ENCODE results near the gene GRM8.

GRM8 gene

DNA sequence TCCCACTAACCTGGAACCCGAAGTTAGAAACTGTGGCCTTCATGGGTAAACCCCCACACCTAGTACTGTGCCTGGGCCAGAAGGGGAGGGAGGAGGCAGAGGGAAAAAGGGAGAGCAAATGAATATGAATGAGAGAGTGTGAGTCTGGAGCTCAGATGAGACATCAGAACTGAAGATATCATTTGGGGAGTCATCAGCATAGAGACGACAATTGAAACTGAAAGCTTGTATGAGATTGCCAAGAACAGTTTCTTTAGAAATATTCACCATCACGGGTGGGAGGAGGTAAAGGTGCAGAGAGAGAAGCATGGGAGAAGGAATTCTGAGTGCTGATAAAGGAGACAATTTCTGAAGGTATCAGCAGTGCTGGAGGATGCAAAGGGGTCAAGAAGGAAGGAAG lies 171.2 kb downstream of the GRM8 start:
- POLR2A ChIA-PET: no interaction called here
- no peak for DNase-seq (ENCODE audit: extremely low spot score)
- CTCF ChIA-PET: no interaction called here
- TF ChIP-seq ELF4 (IDR thresholded peaks at IDR 0.05): no peak
- TF ChIP-seq LEF1 (IDR thresholded peaks at IDR 0.05; ENCODE audit: borderline replicate concordance): no peak
- no peak for TF ChIP-seq ARNT (IDR thresholded peaks at IDR 0.05)
- TF ChIP-seq BHLHE40 (IDR thresholded peaks at IDR 0.05; ENCODE audit: borderline replicate concordance): no peak
- TF ChIP-seq FOXK2 (IDR thresholded peaks at IDR 0.05): no peak
- TF ChIP-seq FOXM1 (IDR thresholded peaks at IDR 0.05; ENCODE audit: borderline replicate concordance): no peak
- no peak for TF ChIP-seq HDGF (IDR thresholded peaks at IDR 0.05; ENCODE audit: borderline replicate concordance)
- no peak for TF ChIP-seq ZNF384 (IDR thresholded peaks at IDR 0.05)
- TF ChIP-seq, protein P1, sequence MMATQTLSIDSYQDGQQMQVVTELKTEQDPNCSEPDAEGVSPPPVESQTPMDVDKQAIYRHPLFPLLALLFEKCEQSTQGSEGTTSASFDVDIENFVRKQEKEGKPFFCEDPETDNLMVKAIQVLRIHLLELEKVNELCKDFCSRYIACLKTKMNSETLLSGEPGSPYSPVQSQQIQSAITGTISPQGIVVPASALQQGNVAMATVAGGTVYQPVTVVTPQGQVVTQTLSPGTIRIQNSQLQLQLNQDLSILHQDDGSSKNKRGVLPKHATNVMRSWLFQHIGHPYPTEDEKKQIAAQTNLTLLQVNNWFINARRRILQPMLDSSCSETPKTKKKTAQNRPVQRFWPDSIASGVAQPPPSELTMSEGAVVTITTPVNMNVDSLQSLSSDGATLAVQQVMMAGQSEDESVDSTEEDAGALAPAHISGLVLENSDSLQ (IDR thresholded peaks at IDR 0.05): no peak
- TF ChIP-seq CTBP1 (IDR thresholded peaks at IDR 0.05; ENCODE audit: borderline replicate concordance): no peak
- no peak for TF ChIP-seq L3MBTL2 (conservative IDR thresholded peaks at IDR 0.05)
- no peak for TF ChIP-seq SP1 (IDR thresholded peaks at IDR 0.05)
- TF ChIP-seq NFRKB (IDR thresholded peaks at IDR 0.05): no peak
- no peak for TF ChIP-seq FOXA1 (IDR thresholded peaks at IDR 0.05)
- no peak for TF ChIP-seq SUZ12 (IDR thresholded peaks at IDR 0.05)
- no peak for TF ChIP-seq TARDBP (IDR thresholded peaks at IDR 0.05)

DNA sequence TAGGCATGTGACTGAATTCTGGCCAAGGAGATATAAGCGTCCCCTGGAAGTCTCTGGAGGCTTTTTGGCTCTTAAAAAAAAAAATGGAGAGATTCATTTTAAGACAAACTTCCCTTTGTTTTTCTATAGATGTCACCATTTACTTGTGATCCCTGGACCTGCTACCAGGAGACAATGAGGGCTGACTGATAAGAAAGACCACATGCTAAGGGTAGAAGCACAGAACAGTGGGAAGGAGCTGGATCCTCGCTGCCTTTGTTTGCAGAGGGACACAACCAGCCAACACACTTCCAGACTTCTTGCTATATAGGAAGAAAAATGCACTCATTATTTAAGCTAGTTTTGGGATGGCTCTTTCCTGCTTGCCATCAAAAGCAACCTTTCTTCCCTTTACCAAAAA lies 172.2 kb downstream of the GRM8 start:
- CTCF ChIA-PET: interaction anchor here (0.6 to 0.7 kb wide), 2 partner anchors 9 to 75 kb away, joined by 3 to 11 read pairs; no protein-coding TSS in a partner anchor
- TF ChIP-seq HDGF (IDR thresholded peaks at IDR 0.05; ENCODE audit: borderline replicate concordance) (no peak), SUZ12 (IDR thresholded peaks at IDR 0.05) (no peak), BHLHE40 (IDR thresholded peaks at IDR 0.05; ENCODE audit: borderline replicate concordance) (no peak), ARNT (IDR thresholded peaks at IDR 0.05) (no peak), FOXA1 (IDR thresholded peaks at IDR 0.05) (no peak)
- TF ChIP-seq, protein P1 (IDR thresholded peaks at IDR 0.05): no peak
- POLR2A ChIA-PET: no interaction called here
- DNase-seq (ENCODE audit: extremely low spot score): no peak

- ChIA-PET CTCF (no interaction called here), POLR2A (no interaction called here)
- TF ChIP-seq SUZ12 (IDR thresholded peaks at IDR 0.05) (no peak), ARNT (IDR thresholded peaks at IDR 0.05) (no peak)
- no peak for DNase-seq (ENCODE audit: extremely low spot score)
These were observed 185.8 kb downstream of the GRM8 start for GRCh38 chr7:127066974-127067373.

- ChIA-PET CTCF (no interaction called here), POLR2A (no interaction called here)
- TF ChIP-seq SUZ12 (IDR thresholded peaks at IDR 0.05) (no peak), FOXM1 (IDR thresholded peaks at IDR 0.05; ENCODE audit: borderline replicate concordance) (no peak), ZNF384 (IDR thresholded peaks at IDR 0.05) (no peak), LEF1 (IDR thresholded peaks at IDR 0.05; ENCODE audit: borderline replicate concordance) (no peak), SP1 (IDR thresholded peaks at IDR 0.05) (no peak), HDGF (IDR thresholded peaks at IDR 0.05; ENCODE audit: borderline replicate concordance) (no peak), FOXK2 (IDR thresholded peaks at IDR 0.05) (no peak), CTBP1 (IDR thresholded peaks at IDR 0.05; ENCODE audit: borderline replicate concordance) (no peak), L3MBTL2 (conservative IDR thresholded peaks at IDR 0.05) (no peak)
- TF ChIP-seq, protein P1 (IDR thresholded peaks at IDR 0.05): no peak
- DNase-seq (ENCODE audit: extremely low spot score): no peak
These were observed 193.3 kb downstream of the GRM8 start for GRCh38 chr7:127059475-127059874.

DNA sequence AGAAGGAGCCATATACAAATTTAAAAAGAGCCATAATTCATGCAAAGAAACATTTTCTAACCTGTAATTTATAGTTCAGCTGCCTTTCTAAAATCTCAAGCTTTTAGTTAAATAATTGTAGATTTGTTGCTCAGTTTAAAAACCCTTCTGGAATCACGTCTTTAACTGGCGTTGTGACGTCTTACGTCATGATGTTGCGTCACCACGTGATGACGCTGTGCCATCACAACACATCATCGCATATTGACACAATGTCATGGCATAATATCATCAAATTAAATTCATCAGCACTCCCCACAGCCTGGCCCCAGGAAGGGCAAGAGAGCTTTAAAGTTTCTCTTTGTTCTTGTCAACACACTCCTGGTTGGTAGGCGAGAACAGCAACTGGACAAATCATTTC lies 194.8 kb downstream of the GRM8 start:
- ChIA-PET CTCF (no interaction called here), POLR2A (no interaction called here)
- no peak for TF ChIP-seq SUZ12 (IDR thresholded peaks at IDR 0.05)
- TF ChIP-seq, protein P1 (IDR thresholded peaks at IDR 0.05): no peak
- no peak for TF ChIP-seq HDGF (IDR thresholded peaks at IDR 0.05; ENCODE audit: borderline replicate concordance)
- no peak for TF ChIP-seq LEF1 (IDR thresholded peaks at IDR 0.05; ENCODE audit: borderline replicate concordance)
- no peak for TF ChIP-seq ZNF384 (IDR thresholded peaks at IDR 0.05)
- no peak for TF ChIP-seq SP1 (IDR thresholded peaks at IDR 0.05)
- TF ChIP-seq FOXM1 (IDR thresholded peaks at IDR 0.05; ENCODE audit: borderline replicate concordance): no peak
- TF ChIP-seq FOXA1 (IDR thresholded peaks at IDR 0.05): no peak
- no peak for TF ChIP-seq NFRKB (IDR thresholded peaks at IDR 0.05)
- TF ChIP-seq ELF4 (IDR thresholded peaks at IDR 0.05): no peak
- TF ChIP-seq L3MBTL2 (conservative IDR thresholded peaks at IDR 0.05): no peak
- TF ChIP-seq ARNT (IDR thresholded peaks at IDR 0.05): no peak
- no peak for TF ChIP-seq CTBP1 (IDR thresholded peaks at IDR 0.05; ENCODE audit: borderline replicate concordance)
- no peak for TF ChIP-seq TARDBP (IDR thresholded peaks at IDR 0.05)
- no peak for TF ChIP-seq BHLHE40 (IDR thresholded peaks at IDR 0.05; ENCODE audit: borderline replicate concordance)
- no peak for TF ChIP-seq FOXK2 (IDR thresholded peaks at IDR 0.05)
- no peak for DNase-seq (ENCODE audit: extremely low spot score)

GRCh38 chr7:127056202-127056601 lies 196.5 kb downstream of the GRM8 start:
- POLR2A ChIA-PET: no interaction called here
- CTCF ChIA-PET: no interaction called here
- TF ChIP-seq CTBP1 (IDR thresholded peaks at IDR 0.05; ENCODE audit: borderline replicate concordance): no peak
- TF ChIP-seq BHLHE40 (IDR thresholded peaks at IDR 0.05; ENCODE audit: borderline replicate concordance): no peak
- TF ChIP-seq ARNT (IDR thresholded peaks at IDR 0.05): no peak
- TF ChIP-seq ZNF384 (IDR thresholded peaks at IDR 0.05): no peak
- TF ChIP-seq TARDBP (IDR thresholded peaks at IDR 0.05): no peak
- no peak for TF ChIP-seq SP1 (IDR thresholded peaks at IDR 0.05)
- TF ChIP-seq FOXM1 (IDR thresholded peaks at IDR 0.05; ENCODE audit: borderline replicate concordance): no peak
- DNase-seq (ENCODE audit: extremely low spot score): no peak

All from HEK293T (cell line).